Retina (tissue), 1 donor: ENCODE measurements around the gene DICER1.
"Not testable (repeated sequence)": the region's sequence is repeated elsewhere in the genome, so short reads cannot be mapped to it uniquely, and the experiment has no call there.

Experiments used
- DNase-seq: peaks from one replicate; pipeline ENCODE4 v3.0.0-alpha.2; 2016

DICER1 gene

GRCh38 chr14:95157327-95158189 lies at the start of gene DICER1:
Gene DICER1 (minus strand): TSS chr14:95157529. CDS start chr14:95133458, 24,071 bp downstream.
- DNase-seq: peak; percentile 100

DNA sequence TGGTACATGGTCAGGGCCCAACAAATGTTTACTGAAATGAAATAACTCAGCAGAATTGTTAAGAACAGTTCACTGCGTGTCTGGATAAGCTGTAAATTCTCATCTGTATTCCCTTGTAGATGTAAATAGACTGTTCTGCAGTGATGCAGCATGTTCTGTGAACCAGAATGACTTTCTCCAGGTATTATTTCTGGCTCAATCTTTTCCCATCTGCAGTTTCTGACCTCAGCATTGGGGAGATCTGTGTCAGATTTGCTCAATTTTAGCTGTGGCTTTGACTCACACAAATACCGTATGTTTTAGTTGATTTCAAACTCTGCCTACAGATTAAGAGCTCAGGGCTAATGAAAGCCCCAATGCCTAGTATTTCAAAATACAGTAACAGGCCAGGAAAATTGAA lies 49.2 kb upstream of the DICER1 start:
- DNase-seq: no peak

GRCh38 chr14:95204705-95205104 lies 47.4 kb upstream of the DICER1 start:
- DNase-seq: no peak

GRCh38 chr14:95201745-95202144 lies 44.4 kb upstream of the DICER1 start:
- not testable (repeated sequence) for DNase-seq

- DNase-seq: no peak
Measured at GRCh38 chr14:95200404-95200803, 43.1 kb upstream of the DICER1 start.

DNA sequence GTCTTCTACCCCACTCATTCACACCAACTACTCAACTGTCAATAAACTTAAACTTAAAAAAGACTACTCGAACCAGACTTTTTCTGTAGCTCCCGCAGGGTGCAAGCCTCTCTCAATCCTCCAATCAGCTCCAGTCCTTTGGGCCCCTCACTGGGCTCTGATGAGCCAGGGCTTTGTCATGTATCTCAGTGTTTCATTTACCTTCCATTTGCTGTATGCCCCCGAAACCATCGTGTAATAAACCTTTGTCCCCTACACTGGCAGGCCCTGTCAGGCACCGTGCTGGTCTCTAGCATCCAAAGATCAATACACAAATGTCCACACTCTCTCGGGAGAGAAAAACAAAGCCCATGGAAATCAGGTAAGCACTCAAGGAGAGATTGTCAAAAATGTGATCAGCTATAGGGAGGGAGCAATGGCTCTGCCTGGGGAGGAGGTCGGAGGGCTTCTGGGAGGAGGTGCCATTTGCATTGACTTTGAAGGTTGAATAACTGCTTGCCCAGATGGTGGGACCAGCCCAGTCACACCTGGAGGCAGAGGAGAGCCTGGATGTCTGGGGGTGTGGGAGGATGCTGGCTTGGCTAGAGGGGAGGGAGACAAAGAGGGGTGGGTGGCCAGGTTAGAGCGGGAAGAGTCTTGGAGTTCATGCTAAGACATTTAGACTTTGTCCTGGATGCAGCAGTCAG lies 42.1 kb upstream of the DICER1 start:
- DNase-seq: no peak

DNA sequence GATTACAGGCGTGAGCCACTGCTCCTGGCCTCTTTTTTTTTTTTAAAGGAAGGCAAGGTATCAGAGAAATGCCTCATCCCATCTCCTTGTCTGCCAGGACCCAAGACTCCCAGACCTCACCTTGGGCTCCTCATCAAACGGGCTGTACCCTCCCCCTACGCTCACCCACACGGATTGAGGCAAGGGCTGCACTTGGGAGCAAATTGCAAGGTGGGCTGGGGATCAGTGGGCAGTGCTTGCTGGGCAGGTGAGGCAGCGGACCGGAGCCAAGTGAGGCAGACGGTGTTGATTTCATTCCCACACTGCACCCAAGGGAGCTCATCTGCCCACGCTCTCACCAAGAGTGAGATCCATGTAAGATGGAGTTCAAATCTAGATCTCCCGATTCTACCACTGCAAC lies 41.0 kb upstream of the DICER1 start:
- DNase-seq: no peak

DNA sequence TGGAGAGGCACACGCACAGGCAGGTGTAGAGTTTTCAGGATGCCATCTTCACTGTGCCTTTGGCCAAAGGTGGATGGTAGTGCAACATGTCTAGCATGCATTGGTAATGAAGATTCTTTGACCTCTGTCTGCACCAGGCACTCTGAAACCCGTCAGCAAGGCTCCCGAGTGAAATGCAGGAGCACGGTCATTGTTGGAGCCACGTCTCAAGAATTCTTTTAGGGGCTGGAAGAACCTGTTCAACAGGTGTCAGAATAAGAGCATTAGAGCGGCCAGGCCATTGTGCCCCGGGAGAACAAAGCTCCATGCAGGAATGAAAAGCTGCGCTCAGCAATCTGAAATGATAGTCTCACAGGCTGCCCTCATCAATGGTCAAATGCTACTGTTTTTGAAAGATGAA lies 40.2 kb upstream of the DICER1 start:
- DNase-seq: no peak

GRCh38 chr14:95196826-95197545 lies 39.7 kb upstream of the DICER1 start:
- no peak for DNase-seq

DNA sequence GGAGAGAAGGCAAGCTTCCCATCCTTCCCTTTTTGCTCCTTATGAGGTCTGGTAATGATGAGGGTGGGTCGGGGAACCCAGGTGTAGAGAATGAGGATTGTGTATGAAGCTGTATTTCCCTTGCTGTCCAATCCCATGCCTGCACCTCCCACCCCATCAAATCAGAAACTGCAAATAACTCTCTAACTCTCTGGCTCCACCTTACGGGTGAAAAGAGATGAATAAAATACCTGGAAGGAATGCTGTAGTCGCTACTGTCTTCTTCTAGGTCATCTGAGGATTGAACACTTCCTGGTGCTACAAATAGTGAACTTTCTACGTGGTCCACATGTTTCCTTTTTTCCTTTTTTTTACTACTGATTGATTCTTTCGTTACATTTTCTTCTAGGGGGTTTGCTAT lies 38.9 kb upstream of the DICER1 start:
- DNase-seq: no peak

- DNase-seq: no peak
Measured at GRCh38 chr14:95195031-95195430, 37.7 kb upstream of the DICER1 start.

GRCh38 chr14:95193081-95193480 lies 35.8 kb upstream of the DICER1 start:
- DNase-seq: no peak

DNA sequence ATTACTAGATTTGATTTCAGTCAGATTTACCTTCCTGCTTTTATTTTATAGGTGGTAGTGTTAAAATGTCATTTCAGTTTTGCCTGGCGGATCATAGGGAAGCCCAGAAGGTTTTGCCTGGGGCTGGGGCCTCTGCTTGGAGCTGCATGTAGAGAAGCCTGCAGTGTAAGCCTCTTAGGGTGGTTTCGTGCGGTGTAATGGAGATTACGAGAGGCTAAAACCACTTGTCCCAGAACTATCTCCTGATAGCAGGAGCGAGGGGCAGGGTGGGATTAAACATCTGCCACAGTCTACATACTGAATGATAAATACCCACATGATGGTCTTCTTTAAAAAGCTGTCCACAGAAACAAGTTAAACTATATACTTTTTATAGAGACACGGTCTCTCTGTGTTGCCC lies 35.0 kb upstream of the DICER1 start:
- DNase-seq: no peak

GRCh38 chr14:95191445-95192199 lies 34.3 kb upstream of the DICER1 start:
- no peak for DNase-seq

DNA sequence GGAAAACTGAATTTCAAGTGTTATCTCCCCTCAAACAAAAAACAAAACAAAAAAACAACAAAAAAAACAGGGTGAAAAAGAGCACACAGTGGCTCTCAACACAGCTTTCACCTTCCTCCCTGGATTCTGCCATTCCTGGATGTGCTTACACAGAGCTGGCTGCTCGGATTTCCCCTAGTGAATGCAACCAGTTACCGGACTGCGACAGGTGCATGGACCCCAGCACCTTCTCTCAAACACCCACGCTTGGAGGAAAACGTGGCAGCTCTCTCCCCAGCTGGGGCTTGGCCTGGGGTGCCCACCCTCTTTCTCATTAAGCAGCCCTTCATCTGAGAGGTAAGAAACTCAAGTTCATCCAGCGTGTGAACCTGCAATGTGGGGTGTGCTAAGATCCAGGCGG lies 33.5 kb upstream of the DICER1 start:
- DNase-seq: no peak

- no peak for DNase-seq
Measured at GRCh38 chr14:95190346-95190840, 33.1 kb upstream of the DICER1 start.

- no peak for DNase-seq
Measured at GRCh38 chr14:95189367-95190132, 32.2 kb upstream of the DICER1 start.

DNA sequence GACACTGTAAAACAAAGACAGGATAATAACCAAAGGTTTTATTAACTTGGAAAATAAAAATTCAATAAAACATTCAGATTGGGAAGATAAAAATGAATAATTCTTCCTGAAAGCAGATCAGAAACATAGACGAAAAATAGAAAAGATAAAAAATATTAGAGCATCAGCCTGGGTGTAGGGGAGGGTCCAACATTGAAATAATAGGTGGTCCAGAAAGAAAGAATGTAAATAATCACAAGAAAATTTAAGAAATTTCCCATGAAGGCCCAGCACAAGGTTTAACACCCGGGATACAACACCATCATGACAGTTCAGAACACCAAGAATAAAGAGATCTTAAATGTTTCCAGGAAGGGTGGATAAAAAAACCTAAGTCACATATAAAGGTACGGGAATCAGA lies 31.1 kb upstream of the DICER1 start:
- DNase-seq: no peak

DNA sequence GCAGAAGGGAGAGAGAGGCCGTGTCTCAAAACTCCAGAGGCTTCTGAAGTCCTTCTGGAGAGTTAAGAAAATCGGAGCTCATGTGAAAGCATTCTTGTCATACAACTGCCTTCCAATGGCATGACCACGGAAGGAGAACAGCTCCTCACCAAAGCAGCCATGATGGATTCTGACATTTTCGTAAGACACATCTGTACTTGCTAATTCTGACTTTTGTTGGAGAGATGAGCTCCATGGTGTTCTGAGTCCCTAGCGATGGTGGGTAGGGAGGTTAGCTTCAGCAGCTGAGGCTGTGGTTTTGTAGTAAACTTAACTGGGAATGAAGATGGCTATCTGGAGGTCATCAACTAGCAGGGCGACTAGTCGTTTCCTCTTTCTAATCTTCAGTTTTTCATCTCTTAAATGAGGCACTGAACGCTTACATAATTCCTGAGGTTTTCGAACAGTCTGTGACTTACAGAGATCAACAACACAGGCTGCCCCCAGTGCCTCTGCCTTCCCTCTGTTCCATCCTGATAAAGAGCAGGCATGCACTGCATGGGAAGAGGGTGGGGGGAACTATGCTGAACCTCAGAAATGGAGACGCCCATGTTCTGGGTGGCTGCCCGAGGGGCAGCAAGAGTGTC lies 28.6 kb upstream of the DICER1 start:
- no peak for DNase-seq

DNA sequence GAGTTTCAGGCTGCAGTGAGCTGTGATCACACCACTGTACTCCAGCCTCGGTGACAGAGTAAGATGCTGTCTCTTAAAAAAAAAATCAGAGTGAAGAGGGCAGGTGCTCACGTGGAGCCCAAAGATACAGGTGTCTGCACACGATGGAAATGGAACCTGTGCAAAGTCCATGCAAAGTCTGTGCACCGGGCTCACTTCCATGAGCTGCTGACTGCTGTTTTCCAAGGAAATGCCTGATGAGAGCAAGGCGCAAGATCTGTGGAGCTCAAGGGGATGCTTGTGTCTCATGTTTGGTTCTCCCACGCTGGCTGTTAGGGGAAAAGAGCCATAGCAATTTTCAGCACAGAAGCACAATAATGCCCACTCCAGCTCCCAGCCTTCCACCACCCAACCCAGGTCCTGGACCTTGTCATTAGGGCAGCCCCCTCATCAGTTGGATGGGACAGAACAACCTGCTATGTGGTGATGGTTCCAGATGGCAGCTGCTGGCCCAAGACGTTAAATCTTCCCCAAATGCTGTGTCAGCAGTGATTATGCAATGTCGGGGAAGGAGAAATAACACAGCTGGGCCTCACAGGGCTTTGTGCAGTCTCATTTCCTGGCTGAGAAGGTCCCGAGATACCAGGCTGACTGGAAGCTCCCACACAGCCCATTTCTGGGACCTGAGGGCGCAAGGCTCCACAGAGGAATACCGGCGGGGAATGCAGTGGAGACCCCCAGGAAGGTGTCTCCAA lies 27.9 kb upstream of the DICER1 start:
- no peak for DNase-seq

DNA sequence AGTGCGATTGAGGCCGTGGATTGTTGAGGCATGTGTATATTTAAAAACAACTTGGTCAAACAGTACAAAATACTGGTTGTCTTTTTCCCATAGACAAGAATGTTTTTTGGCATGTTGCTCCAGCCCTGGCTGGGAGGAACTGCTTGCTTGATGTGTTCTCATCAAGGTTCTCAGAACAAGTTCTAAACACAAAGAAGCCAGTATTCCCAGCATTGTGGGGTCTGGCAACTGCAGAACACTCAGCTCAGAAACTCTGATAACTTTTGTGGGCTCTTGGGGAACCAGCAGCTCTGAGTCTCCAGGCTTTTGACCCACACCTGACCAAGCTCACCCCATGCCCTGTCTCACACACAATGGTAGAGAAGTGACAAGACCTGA lies 27.1 kb upstream of the DICER1 start:
- DNase-seq: no peak
